ENCODE measurements around the gene ZNF331.

DNA sequence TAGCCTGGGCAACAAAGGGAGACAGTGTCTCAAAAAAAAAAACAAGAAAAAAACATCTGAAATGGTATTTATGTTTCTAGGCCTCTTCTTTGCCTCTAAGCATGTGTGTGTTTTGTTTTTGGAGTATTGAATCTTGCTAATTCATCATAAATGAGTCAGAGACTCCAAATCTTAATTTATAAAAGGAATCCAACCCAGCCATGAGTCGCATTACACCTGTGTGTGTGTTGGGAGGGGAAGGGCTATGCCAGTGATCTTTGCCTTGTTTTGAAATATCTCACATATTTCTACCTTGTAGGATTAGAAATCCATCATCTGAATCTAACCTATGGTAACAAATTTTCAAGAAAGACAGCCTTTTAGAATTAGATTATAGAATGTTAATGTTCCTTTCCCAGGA lies 4.0 kb downstream of the ZNF331 start:
- TF ChIP-seq, protein P1, sequence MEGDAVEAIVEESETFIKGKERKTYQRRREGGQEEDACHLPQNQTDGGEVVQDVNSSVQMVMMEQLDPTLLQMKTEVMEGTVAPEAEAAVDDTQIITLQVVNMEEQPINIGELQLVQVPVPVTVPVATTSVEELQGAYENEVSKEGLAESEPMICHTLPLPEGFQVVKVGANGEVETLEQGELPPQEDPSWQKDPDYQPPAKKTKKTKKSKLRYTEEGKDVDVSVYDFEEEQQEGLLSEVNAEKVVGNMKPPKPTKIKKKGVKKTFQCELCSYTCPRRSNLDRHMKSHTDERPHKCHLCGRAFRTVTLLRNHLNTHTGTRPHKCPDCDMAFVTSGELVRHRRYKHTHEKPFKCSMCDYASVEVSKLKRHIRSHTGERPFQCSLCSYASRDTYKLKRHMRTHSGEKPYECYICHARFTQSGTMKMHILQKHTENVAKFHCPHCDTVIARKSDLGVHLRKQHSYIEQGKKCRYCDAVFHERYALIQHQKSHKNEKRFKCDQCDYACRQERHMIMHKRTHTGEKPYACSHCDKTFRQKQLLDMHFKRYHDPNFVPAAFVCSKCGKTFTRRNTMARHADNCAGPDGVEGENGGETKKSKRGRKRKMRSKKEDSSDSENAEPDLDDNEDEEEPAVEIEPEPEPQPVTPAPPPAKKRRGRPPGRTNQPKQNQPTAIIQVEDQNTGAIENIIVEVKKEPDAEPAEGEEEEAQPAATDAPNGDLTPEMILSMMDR (IDR thresholded peaks at IDR 0.05 in 4 of 5, conservative IDR thresholded peaks at IDR 0.05 in 1 of 5): no peak
- no peak for TF ChIP-seq POLR2A (IDR thresholded peaks at IDR 0.05)
